Activated CD4-positive, alpha-beta T cell treated with anti-CD3 and anti-CD28 coated beads, Interleukin-2, amount 50 U/mL, for 1 hour (primary cell): Measurements from ENCODE around the gene TMEM259.
A peak's percentile ranks its signal among the peaks of the same experiment; 100 is the strongest.

Experiments used
- DNase-seq: peaks from one replicate; pipeline ENCODE4 v3.0.0-alpha.2; 2020

The TMEM259 gene

DNA sequence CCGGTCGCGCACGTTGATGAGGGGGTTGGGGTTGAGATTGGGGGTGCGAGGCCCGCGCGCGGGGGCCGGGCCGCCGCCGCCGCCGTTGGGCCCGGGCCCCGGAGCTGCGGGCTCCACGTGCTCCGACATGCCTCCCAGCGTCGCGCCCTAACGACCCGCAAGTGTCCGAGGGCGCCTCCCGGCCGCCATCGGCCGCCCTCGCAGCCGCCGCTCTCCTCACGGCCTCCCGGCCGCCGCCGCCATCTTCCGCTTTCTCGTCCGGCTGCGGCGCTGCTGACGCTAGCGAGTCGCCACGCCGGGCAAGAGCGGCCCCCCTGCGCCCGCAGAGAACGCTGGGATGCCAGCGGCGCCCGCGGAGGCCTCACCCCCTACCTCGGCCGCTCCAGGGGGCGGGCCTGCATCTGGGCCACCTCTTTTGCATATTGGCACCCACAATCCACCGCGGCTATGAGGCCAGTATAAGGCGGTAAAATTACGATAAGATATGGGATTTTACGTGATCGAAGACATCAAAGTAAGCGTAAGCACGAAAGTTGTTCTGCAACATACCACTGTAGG is at the start of gene TMEM259:
TSS of gene TMEM259 (minus strand) at position 256 of the 558 bp plus-strand sequence. CDS start at position 129, 127 bp downstream.
- peak; percentile 97 for DNase-seq

- no peak for DNase-seq
Measured at GRCh38 chr19:1070576-1070930, 49.6 kb upstream of the TMEM259 start.

- peak; percentile 70 for DNase-seq
Measured at GRCh38 chr19:1069009-1069779, 48.3 kb upstream of the TMEM259 start.

DNA sequence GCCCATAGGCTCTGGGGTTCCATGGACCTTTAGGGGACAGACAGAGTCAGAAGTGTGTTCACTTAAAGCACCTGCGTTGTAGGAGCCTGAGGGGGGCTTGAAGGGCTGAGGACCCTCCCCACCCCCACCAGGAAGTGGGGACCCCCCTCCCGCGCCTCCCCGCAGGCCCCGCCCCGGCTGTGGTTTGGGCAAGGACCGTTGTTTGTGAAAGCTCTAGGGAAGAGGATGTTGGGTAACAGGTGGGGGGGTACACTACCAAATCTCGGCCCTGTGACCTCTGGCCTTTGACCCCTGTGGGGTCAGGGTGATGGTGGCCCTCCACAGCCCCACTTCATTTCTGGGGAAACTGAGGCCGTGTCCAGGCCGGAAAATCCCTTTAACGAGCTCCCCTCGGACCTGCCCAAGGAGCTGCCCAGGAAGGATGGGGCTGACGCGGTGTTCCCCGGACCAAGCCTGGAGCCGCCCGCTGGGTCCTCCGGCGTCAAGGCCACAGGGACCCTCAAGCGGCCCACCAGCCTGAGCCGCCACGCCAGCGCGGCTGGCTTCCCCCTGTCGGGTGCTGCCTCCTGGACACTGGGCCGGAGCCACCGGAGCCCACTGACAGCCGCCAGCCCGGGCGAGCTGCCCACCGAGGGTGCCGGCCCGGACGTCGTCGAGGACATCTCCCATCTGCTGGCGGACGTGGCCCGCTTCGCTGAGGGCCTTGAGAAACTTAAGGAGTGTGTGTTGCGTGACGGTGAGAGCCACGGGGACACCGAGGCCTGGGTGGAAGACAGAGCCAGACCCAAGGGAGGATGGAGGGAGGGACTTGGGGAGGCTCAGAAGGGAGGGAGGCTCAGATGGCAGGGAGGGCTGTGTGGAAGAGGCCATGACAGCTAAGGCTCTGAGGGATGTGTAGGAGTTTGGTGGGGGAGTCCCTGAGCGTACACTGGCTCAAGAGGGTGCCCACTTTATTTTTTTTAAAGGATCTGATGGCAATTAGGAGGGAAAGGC is 47.4 kb upstream of the TMEM259 start:
- DNase-seq, result peak; percentile 68

DNA sequence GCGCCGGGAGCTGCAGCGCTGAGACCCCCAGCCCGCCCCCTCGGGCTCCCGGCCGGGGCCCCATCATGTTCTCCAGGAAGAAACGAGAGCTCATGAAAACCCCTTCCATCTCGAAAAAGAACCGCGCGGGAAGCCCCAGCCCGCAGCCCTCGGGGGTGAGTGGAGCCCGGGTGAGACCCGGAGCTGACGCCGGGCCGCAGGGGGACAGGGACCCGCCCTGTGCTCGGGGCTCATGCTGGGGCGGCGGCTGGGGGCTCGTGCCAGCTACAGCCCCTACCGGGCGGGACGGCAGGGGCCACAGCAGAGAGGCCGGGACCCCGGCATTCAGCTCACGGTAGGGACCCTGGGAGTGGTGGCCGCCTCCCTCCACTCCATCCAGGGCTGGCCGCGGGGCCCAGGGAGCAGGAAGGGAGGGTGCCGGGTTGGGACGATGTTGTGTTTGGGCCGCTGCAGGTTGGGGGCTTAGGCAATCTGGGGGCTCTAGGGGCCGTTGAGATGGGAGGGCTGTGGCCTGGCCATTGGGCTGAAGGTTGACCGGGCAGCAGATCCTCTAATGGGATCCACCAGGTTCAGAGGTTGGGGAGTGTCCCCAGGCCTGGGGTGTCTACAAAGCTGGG is 46.5 kb upstream of the TMEM259 start:
- peak; percentile 68 for DNase-seq

DNA sequence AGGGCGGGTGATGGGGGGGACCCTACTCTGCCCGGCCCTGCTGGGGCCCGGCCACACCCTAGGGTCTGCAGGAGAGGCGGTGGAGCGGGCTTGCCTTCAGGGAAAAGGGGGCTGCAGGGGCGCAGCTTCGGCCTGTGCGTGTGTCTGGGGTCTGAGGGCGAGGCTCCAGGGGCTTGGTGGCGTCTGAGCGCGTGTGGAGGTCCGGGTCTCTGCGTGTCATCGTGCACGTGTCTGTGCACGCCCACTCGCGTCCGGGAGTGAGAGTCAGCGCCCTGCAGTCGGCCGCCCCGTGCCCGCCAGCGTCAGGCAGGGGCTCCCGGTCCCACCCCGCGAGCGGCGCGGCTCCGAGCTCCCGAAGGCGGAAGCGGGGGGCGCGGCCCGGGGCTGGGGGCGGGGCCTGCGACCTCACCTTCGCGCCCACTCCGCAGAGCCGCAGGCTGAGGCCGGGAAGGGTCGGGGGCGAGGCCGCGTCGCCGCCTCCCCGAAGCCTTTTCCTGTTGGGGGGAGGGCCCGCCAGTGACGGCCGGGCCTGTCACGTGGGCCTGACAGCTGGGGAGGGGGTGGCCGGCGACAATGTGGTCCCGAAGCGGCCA is 45.9 kb upstream of the TMEM259 start, which contains the start of gene ARHGAP45:
TSS of gene ARHGAP45 (plus strand) at position 420 of the 593 bp plus-strand sequence. CDS start 239 bp downstream, outside the sequence.
- DNase-seq, result peak; percentile 80

- DNase-seq, result no peak
Measured at GRCh38 chr19:1066251-1066747, 45.4 kb upstream of the TMEM259 start.

GRCh38 chr19:1065606-1066109 is 44.7 kb upstream of the TMEM259 start:
- no peak for DNase-seq

DNA sequence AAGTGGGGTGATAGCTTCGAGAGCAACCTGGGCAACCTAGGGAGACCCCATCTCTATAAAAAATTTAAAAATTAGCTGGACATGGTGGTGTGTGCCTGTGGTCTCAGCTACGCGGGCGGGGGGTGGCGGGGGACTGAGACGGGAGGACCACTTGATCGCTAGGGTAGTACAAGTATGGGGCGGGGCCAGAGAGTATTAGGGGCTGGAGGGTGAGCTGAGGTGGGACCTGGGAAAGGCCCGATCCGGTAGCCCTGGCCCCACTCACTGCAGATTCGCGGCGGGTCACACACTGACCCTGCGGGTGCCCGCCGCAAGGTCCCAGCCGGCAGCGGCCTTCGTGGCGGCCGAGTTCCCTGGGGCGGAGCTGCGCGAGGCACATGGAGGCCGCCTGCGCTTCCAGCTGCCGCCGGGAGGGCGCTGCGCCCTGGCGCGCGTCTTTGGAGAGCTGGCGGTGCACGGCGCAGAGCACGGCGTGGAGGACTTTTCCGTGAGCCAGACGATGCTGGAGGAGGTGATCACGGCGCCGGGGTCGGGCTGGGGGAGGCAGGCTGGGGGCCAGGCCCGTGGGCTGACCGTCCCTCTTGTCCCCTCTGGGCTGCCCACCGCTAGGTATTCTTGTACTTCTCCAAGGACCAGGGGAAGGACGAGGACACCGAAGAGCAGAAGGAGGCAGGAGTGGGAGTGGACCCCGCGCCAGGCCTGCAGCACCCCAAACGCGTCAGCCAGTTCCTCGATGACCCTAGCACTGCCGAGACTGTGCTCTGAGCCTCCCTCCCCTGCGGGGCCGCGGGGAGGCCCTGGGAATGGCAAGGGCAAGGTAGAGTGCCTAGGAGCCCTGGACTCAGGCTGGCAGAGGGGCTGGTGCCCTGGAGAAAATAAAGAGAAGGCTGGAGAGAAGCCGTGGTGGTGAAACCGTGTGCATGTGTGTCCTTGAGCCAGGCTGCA is 44.0 kb upstream of the TMEM259 start:
- DNase-seq, result peak; percentile 74

- no peak for DNase-seq
Measured at GRCh38 chr19:1063909-1064660, 43.2 kb upstream of the TMEM259 start.

GRCh38 chr19:1063030-1063908 is 42.3 kb upstream of the TMEM259 start:
- peak; percentile 69 for DNase-seq

DNA sequence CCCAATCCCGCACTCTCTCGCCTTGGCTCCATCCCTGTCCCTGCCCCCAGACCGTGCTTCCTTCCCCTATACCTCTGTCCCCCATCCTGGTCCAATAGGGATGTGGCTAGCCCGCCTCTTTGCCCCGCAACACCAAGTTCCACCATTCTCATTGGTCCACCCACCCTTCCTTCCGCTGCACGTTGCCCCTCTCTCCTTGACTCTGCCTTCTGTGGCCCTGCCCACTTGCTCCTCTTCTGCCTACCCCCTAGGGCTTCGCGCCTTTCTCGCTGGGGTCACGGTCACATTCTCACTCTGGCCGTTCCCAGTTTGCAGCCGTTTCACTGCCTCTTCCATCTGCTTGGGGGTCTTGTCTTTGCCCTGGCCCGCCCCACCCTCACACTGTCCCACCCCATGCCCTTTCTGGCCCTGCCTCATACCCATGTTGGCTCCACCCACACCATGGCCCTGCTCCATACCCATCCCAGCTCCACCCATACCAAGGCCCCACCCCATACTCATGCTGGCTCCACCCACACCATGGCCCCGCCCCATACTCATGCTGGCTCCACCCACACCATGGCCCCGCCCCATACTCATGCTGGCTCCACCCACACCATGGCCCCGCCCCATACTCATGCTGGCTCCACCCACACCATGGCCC is 41.6 kb upstream of the TMEM259 start:
- no peak for DNase-seq

- DNase-seq, result no peak
Measured at GRCh38 chr19:1061987-1062386, 41.1 kb upstream of the TMEM259 start.

GRCh38 chr19:1060689-1061088 is 39.8 kb upstream of the TMEM259 start:
- no peak for DNase-seq

DNA sequence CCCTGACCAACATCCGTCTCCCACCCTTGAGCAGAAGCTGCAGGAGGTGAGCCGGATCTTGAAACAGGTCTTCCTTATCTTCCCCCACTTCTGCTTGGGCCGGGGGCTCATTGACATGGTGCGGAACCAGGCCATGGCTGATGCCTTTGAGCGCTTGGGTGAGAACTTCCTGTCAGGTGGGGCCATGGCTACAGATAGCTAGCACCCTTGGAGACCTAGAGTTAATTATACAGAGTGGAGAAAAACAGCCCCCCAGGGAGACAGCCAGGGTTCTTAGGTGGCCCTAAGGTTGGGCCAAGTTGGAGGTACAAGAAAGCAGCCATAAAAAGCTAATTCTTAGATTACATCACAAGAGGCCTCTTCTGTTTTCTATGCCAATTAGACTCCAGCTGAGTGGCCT is 37.2 kb upstream of the TMEM259 start:
- no peak for DNase-seq

DNA sequence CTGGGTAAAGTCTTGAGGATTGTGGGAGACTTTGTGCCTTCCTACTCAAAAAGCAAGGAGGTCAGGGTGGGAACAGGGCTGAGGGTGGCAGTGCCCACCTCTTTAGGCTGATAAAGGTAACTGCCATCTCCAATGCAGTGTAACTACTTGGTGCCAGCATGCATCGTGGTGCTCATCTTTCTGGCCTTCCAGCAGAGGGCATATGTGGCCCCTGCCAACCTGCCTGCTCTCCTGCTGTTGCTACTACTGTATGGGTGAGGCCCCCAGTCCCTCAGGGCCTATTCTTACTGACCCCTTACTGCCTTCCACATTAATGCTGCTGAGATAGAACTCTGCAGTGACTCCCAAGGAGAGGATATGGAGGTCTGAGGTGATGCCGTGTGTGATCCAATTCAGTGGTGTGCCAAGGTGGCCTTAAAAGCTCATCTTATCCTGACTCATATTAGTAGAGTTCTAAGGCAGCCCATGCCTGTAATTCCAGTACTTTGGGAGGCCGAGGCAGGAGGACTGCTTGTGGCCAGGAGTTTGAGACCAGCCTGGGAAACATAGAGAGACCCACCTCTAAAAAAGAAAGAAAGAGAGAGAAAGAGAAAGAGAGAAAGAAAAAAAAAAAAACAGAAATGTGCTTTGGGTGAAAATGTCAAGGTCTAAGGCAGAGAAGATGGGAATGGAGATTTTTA is 36.4 kb upstream of the TMEM259 start:
- peak; percentile 53 for DNase-seq

DNA sequence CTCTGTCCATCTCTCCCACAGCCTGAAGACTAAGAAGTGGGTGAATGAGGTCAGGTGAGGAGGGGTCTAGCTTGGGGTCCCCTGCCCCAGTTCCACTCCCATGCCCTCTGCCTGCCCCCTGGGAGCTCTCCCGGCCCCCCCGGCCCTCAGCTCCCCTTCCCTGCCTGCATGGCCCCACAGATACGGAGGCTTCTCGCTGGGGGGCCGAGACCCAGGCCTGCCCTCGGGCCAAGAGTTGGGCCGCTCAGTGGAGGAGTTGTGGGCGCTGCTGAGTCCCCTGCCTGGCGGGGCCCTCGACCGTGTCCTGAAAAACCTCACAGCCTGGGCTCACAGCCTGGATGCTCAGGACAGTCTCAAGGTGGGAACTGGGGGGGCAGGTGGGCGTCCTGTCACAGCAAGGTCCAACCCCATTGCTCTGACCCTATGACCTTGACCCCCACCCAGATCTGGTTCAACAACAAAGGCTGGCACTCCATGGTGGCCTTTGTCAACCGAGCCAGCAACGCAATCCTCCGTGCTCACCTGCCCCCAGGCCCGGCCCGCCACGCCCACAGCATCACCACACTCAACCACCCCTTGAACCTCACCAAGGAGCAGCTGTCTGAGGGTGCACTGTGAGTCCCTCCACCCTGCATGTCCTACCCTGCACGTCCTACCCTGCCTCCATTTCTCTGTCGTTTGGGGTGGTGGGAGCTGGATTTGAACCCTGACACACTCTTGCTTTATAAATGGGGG is 35.1 kb upstream of the TMEM259 start:
- DNase-seq, result no peak
